ENCODE results near the gene CYP2S1. TPM values are rescaled to one million over a fixed set of nuclear protein-coding genes. Genes with fewer than 3 reads are reported as not detected.

Gene CYP2S1
- total and polyA plus RNA-seq, 2 experiments from 2014 or later: 130 to 315 TPM

GRCh38 chr19:41226874-41227390, 33.9 kb downstream of the CYP2S1 start (continued):
- TF ChIP-seq ZNF462 (CRISPR knock-in tag; IDR thresholded peaks at IDR 0.05): no peak
- TF ChIP-seq NANOG (IDR thresholded peaks at IDR 0.05; ENCODE audit: borderline replicate concordance): no peak
- no peak for TF ChIP-seq POLR2AphosphoS5 (IDR thresholded peaks at IDR 0.05; ENCODE audit: low read depth)
- TF ChIP-seq STAT1 (IDR thresholded peaks at IDR 0.05; ENCODE audit: unreplicated experiment): no peak

GRCh38 chr19:41228486-41228885, 35.5 kb downstream of the CYP2S1 start:
- no peak overlapping the region for H3K4me2 ChIP-seq
- no peak for TF ChIP-seq EZH2 (IDR thresholded peaks at IDR 0.05; ENCODE audit: low read depth, unreplicated experiment)
- no peak for TF ChIP-seq CTCF (conservative IDR thresholded peaks at IDR 0.05; ENCODE audit: low read depth in 2 of 2)
- no peak for TF ChIP-seq JUNB (IDR thresholded peaks at IDR 0.05; ENCODE audit: unreplicated experiment)
- TF ChIP-seq ZNF114 (CRISPR knock-in tag; IDR thresholded peaks at IDR 0.05): no peak
- TF ChIP-seq REST (IDR thresholded peaks at IDR 0.05; ENCODE audit: unreplicated experiment): no peak
- no peak for TF ChIP-seq POLR2AphosphoS5 (IDR thresholded peaks at IDR 0.05; ENCODE audit: low read depth)
- no peak for TF ChIP-seq CREB1 (CRISPR knock-in tag; IDR thresholded peaks at IDR 0.05; ENCODE audit: low read depth)

More at GRCh38 chr19:41228486-41228885, 35.5 kb downstream of the CYP2S1 start:
- Histone ChIP-seq H3K27me3 (ENCODE audit: insufficient read depth) (no peaks in the 10 kb centered on the region), H3K4me3 (no peak overlapping the region), H4K20me1 (replicated peaks; ENCODE audit: insufficient read depth) (no peaks in the 10 kb centered on the region), H3F3A (replicated peaks; ENCODE audit: low read depth) (peaks cover 24% of the 10 kb centered on the region), H3K4me1 (ENCODE audit: insufficient read depth) (peaks cover 21% of the 10 kb centered on the region), H3K27ac (ENCODE audit: low read depth) (no peak overlapping the region), H2AFZ (no peak overlapping the region), H3K79me2 (replicated peaks; ENCODE audit: insufficient read depth) (no peaks in the 10 kb centered on the region), H3K36me3 (ENCODE audit: insufficient read depth) (no peaks in the 10 kb centered on the region), H3K9me2 (ENCODE audit: insufficient read depth) (no peaks in the 10 kb centered on the region)
- Mint-ChIP-seq H3K4me3 (no peak overlapping the region), H3K27ac (no peak overlapping the region), H3K36me3 (ENCODE audit: low read depth) (no peaks in the 10 kb centered on the region), H3K27me3 (ENCODE audit: insufficient read depth, low read depth, poor library complexity) (peaks cover 2% of the 10 kb centered on the region), H3K9me3 (no peaks in the 10 kb centered on the region), H3K4me1 (peaks cover 27% of the 10 kb centered on the region)
- DNase-seq (ENCODE audit: low spot score) (no peak), ATAC-seq (no peak)

Measured in GM23338 (cell line).